Heart right ventricle (tissue), 16 donors: Measurements from ENCODE around the gene RPL26. TPM values are rescaled to one million over a fixed set of nuclear protein-coding genes. Genes with fewer than 3 reads are reported as not detected.

Experiments used
- ATAC-seq, 8 donors: fragments of 200-7000 bp; cut with Tn5 transposase; one replicate each; pipeline ENCODE4 v1.9.1; 2020; ENCODE audit warnings: mild to moderate bottlenecking in 8 of 8, moderate library complexity in 8 of 8, moderate number of reproducible peaks in 1 of 8
- DNase-seq, 2 donors: peaks; one replicate each; pipeline ENCODE4 v3.0.0-alpha.2; 2020
- H3K27ac ChIP-seq, 10 donors: fragments of 200-600 bp; sonication (generic) in 2 of 10; one replicate each; pipeline versions ENCODE4 v1.5.0 to v1.8.0; 2020 to 2022; ENCODE audit warnings: mild to moderate bottlenecking in 3 of 10
- H3K27me3 ChIP-seq, 7 donors: fragments of 200-600 bp; one replicate each; pipeline ENCODE4 v1.8.0; 2021 to 2022; ENCODE audit warnings: mild to moderate bottlenecking in 2 of 7
- H3K36me3 ChIP-seq, 9 donors: fragments of 200-600 bp; sonication (generic) in 1 of 9; one replicate each; pipeline versions ENCODE4 v1.5.0 to v1.8.0; 2020 to 2022; ENCODE audit warnings: mild to moderate bottlenecking in 2 of 9
- H3K4me1 ChIP-seq, 9 donors: fragments of 200-600 bp; sonication (generic) in 1 of 9; one replicate each; pipeline versions ENCODE4 v1.5.0 to v1.8.0; 2020 to 2022; ENCODE audit warnings: mild to moderate bottlenecking in 4 of 9
- H3K4me3 ChIP-seq, 10 donors: fragments of 200-600 bp; sonication (generic) in 2 of 10; one replicate each; pipeline versions ENCODE4 v1.5.0 to v1.8.0; 2020 to 2022; ENCODE audit warnings: mild to moderate bottlenecking in 7 of 10, moderate library complexity in 2 of 10
- H3K9me3 ChIP-seq, 11 donors: fragments of 200-600 bp in 10 of 11; sonication (generic) in 2 of 11; one replicate each; pipeline versions ENCODE4 v1.5.0 to v1.8.0; 2013 to 2022; ENCODE audit warnings: mild to moderate bottlenecking in 2 of 11, control low read depth in 1 of 11, moderate library complexity in 1 of 11
- CTCF ChIP-seq, 9 donors: fragments of 200-600 bp; sonication (generic) in 2 of 9; IDR thresholded peaks; one replicate each; pipeline versions ENCODE4 v1.5.0 to v1.8.0; 2021 to 2022; ENCODE audit warnings: antibody characterized with exemption in 9 of 9, mild to moderate bottlenecking in 5 of 9, moderate library complexity in 1 of 9
- WGBS, 2 donors: extraction: QIAGEN DNeasy Blood & Tissue Kit; methylation state at CpG; one replicate each; pipeline ENCODE4 v1.1.7; 2013; ENCODE audit warnings: inconsistent platforms in 1 of 2; 5-methylcytosine and 5-hydroxymethylcytosine counted together
- intact Hi-C, 10 donors: fragments of 100-400 bp; cut with DNase I; formaldehyde crosslinking; loops; one replicate each; pipeline versions ENCODE4 v1.11.1 to v1.14.2; 2022
- polyA plus RNA-seq, 2 donors: library from polyadenylated mRNA; stranded (reverse); fragments of 200-250 nt; gene quantifications; one replicate each; pipeline ENCODE4 v1.2.3, GENCODE V29; 2013
- total RNA-seq, 10 donors: library from RNA; stranded (reverse); fragmentation: NEBNext Ultra II Directional in 3 of 10; extraction: Animal tissue kit (Norgen Biotek cat#: 25700) in 3 of 10; gene quantifications; one replicate each; pipeline versions ENCODE4 v1.2.1 to v1.2.4, GENCODE V29; 2021 to 2023
- donor health status: Arrhythmogenic right ventricular cardiomyopathy.
- donor health status: ischemic (EF 13 %, LVEDD 7.1; RV severe dilation, severe dysfunction).
- donor health status: healthy with polysubstance abuse.
- donor health status: DM: no; HTN: yes; CAD: no.
- donor health status: DM: no; HTN: no; CAD: no.
- donor health status: ischemic (EF 25% LVEDD 6.9; RV normal size, moderate dysfunction).
- donor health status: ischemic (EF 25% LVEDD 5.7; RV mildly dilated, moderate dysfunction).
- donor health status: healthy.
- donor health status: DM: yes; HTN: yes; CAD: no.
- donor health status: Ischemic cardiomyopathy.
- donor health status: ischemic (EF 35%, LVEDD 5.7; RV mildly dilated, moderate dysfunction).
- donor health status: nonischemic (EF 11% LVEDD 7.7; RV severe dilation, severe dysfunction).
- donor health status: DM: yes; HTN: yes; CAD: no.
- donor health status: PGD.
- donor health status: ischemic (EF 29% LVEDD 5.4; RV normal size, mild dysfunction).
- donor health status: nonischemic (EF 23%, LVEDD 6.1; RV moderate dilation, normal function).

RPL26 gene
- total and polyA plus RNA-seq, 12 donors = 890 to 4,129 (median 1,028) TPM

- no peaks in the 10 kb centered on the region for H3K9me3 ChIP-seq
- DNase-seq (no peak), ATAC-seq (no peak)
- intact Hi-C loops = no loop called here
- 91% methylated on average over 2 of the region's 2 CpGs for WGBS, 2 donors
- H3K4me1 ChIP-seq = peaks cover 0 to 4% (median 3%) of the 10 kb centered on the region in 9 donors
- no peak for TF ChIP-seq CTCF (IDR thresholded peaks at IDR 0.05)
- H3K27me3 ChIP-seq = peaks cover 0 to 9% (median 0%) of the 10 kb centered on the region in 7 donors
- no peak overlapping the region for H3K4me3 ChIP-seq
- H3K27ac ChIP-seq = no peak overlapping the region
- no peaks in the 10 kb centered on the region for H3K36me3 ChIP-seq
Observed at GRCh38 chr17:8332128-8332527, 50.9 kb downstream of the RPL26 start.

Other genes with a start within 250 kb of the RPL26 start
- 100 to 1,000 TPM in 6 of 10 donors, 10 to 100 TPM in 4; 37.4 to 154 (median 112) TPM for gene PER1, start 230.8 kb downstream of the RPL26 start, total RNA-seq
- 100 to 1,000 TPM; 112 to 135 TPM for gene PER1, start 230.8 kb downstream of the RPL26 start, polyA plus RNA-seq
- gene VAMP2, start 220.2 kb downstream of the RPL26 start, total RNA-seq = 10 to 100 TPM; 46.8 to 67.8 (median 62.7) TPM
- 10 to 100 TPM; 49.0 to 54.3 TPM for gene VAMP2, start 220.2 kb downstream of the RPL26 start, polyA plus RNA-seq
- gene TMEM107, start 206.8 kb downstream of the RPL26 start, total RNA-seq = 10 to 100 TPM in 1 of 10 donors, 1 to 10 TPM in 9; 5.2 to 15.2 (median 7.3) TPM
- 1 to 10 TPM; 4.5 to 7.8 TPM for gene TMEM107, start 206.8 kb downstream of the RPL26 start, polyA plus RNA-seq
- 1 to 10 TPM; 5.3 to 9.4 (median 7.7) TPM for gene BORCS6, start 193.0 kb downstream of the RPL26 start, total RNA-seq
- 10 to 100 TPM in 1 of 2 donors, 1 to 10 TPM in 1; 4.2 to 13.8 TPM for gene BORCS6, start 193.0 kb downstream of the RPL26 start, polyA plus RNA-seq
- gene AURKB, start 172.6 kb downstream of the RPL26 start, total RNA-seq = 1 to 10 TPM in 3 of 10 donors, under 1 TPM in 2, not detected in 5; 0.38 to 6.4 (median 1.0) TPM
- 1 to 10 TPM in 1 of 2 donors, under 1 TPM in 1; 0.38 to 1.5 TPM for gene AURKB, start 172.6 kb downstream of the RPL26 start, polyA plus RNA-seq
- 10 to 100 TPM; 12.5 to 19.8 (median 14.8) TPM for gene CTC1, start 135.1 kb downstream of the RPL26 start, total RNA-seq
- gene CTC1, start 135.1 kb downstream of the RPL26 start, polyA plus RNA-seq = 10 to 100 TPM in 1 of 2 donors, 1 to 10 TPM in 1; 5.9 to 19.3 TPM
- gene PFAS, start 133.9 kb downstream of the RPL26 start, total RNA-seq = 10 to 100 TPM in 9 of 10 donors, 1 to 10 TPM in 1; 9.6 to 17.9 (median 13.7) TPM
- gene PFAS, start 133.9 kb downstream of the RPL26 start, polyA plus RNA-seq = 10 to 100 TPM in 1 of 2 donors, 1 to 10 TPM in 1; 8.6 to 11.2 TPM
- 10 to 100 TPM; 20.7 to 28.2 (median 24.4) TPM for gene RANGRF, start 94.5 kb downstream of the RPL26 start, total RNA-seq
- gene RANGRF, start 94.5 kb downstream of the RPL26 start, polyA plus RNA-seq = 10 to 100 TPM; 32.3 to 53.5 TPM
- gene SLC25A35, start 87.8 kb downstream of the RPL26 start, total RNA-seq = 1 to 10 TPM; 1.5 to 4.5 (median 2.3) TPM
- 1 to 10 TPM; 2.4 to 6.8 TPM for gene SLC25A35, start 87.8 kb downstream of the RPL26 start, polyA plus RNA-seq
- gene ARHGEF15, start 73.0 kb downstream of the RPL26 start, total RNA-seq = 10 to 100 TPM; 13.5 to 30.6 (median 19.4) TPM
- gene ARHGEF15, start 73.0 kb downstream of the RPL26 start, polyA plus RNA-seq = 10 to 100 TPM; 11.1 to 32.7 TPM
- not detected for gene ODF4, start 43.4 kb downstream of the RPL26 start, total RNA-seq
- not detected for gene ODF4, start 43.4 kb downstream of the RPL26 start, polyA plus RNA-seq
- not detected for gene RNF222, start 14.6 kb upstream of the RPL26 start, total RNA-seq
- gene RNF222, start 14.6 kb upstream of the RPL26 start, polyA plus RNA-seq = not detected
- gene NDEL1, start 52.7 kb upstream of the RPL26 start, total RNA-seq = 10 to 100 TPM; 21.2 to 37.0 (median 28.4) TPM
- gene NDEL1, start 52.7 kb upstream of the RPL26 start, polyA plus RNA-seq = 10 to 100 TPM; 22.5 to 27.1 TPM
- 10 to 100 TPM; 16.1 to 61.0 (median 39.9) TPM for gene MYH10, start 247.5 kb upstream of the RPL26 start, total RNA-seq
- 10 to 100 TPM; 10.3 to 14.3 TPM for gene MYH10, start 247.5 kb upstream of the RPL26 start, polyA plus RNA-seq